Uterus (tissue), 4 donors: ENCODE measurements around the gene ASH1L. TPM values are rescaled to one million over a fixed set of nuclear protein-coding genes. Genes with fewer than 3 reads are reported as not detected.
"Not testable (repeated sequence)": the region's sequence is repeated elsewhere in the genome, so short reads cannot be mapped to it uniquely, and the experiment has no call there.

Experiments used
- DNase-seq, 2 donors: peaks; one replicate each; pipeline ENCODE4 v3.0.0-alpha.2; 2019 to 2020
- H3K27ac ChIP-seq, 2 donors: fragments of 200-600 bp; sonication (generic); 1 replicate in 1 of 2; 2 replicates in 1 of 2; pipeline ENCODE4 v1.5.1; 2016 to 2018
- H3K27me3 ChIP-seq, 2 donors: fragments of 200-600 bp; sonication (generic); one replicate each; pipeline ENCODE4 v1.5.1; 2018 to 2019; ENCODE audit warnings: control low read depth in 1 of 2
- H3K36me3 ChIP-seq, 2 donors: fragments of 200-600 bp; sonication (generic); one replicate each; pipeline ENCODE4 v1.5.1; 2019; ENCODE audit warnings: control low read depth in 1 of 2
- H3K4me1 ChIP-seq, 2 donors: fragments of 200-600 bp; sonication (generic); one replicate each; pipeline ENCODE4 v1.5.1; 2018 to 2019; ENCODE audit warnings: control low read depth in 1 of 2
- H3K4me3 ChIP-seq, 2 donors: fragments of 200-600 bp; sonication (generic); 1 replicate in 1 of 2; 2 replicates in 1 of 2; pipeline ENCODE4 v1.5.1; 2018 to 2019; ENCODE audit warnings: mild to moderate bottlenecking in 1 of 2
- H3K9me3 ChIP-seq, 2 donors: fragments of 200-600 bp; sonication (generic); one replicate each; pipeline ENCODE4 v1.5.1; 2019; ENCODE audit warnings: control low read depth in 1 of 2
- POLR2A ChIP-seq, 2 donors: fragments of 450-650 bp; IDR thresholded peaks; one replicate each; pipeline ENCODE4 v1.6.1; 2016; ENCODE audit warnings: antibody characterized with exemption in 2 of 2, mild to moderate bottlenecking in 1 of 2, moderate library complexity in 1 of 2
- intact Hi-C: fragments of 100-400 bp; cut with DNase I; formaldehyde crosslinking; loops from one replicate; pipeline ENCODE4 v1.15.1; 2023; ENCODE audit warnings: low total_unique reads
- total RNA-seq, 4 donors: library from RNA; depleted of rRNA in 3 of 4; stranded (reverse); fragments of >200 nt in 3 of 4; gene quantifications; one replicate each; pipeline versions ENCODE4 v1.1.0 to v1.2.4, GENCODE V29; 2014 to 2023
- TF ChIP-seq, protein P1 (sequence below), 4 experiments: fragments of 200-600 bp in 2 of 4; fragments of 450-650 bp in 2 of 4; sonication (generic) in 2 of 4; IDR thresholded peaks; one replicate each; pipeline ENCODE4 v1.5.1; 2016 to 2019; ENCODE audit warnings: antibody characterized with exemption in 4 of 4, mild to moderate bottlenecking in 2 of 4, moderate library complexity in 1 of 4
- donor health status: DM: yes; HTN: yes; CAD: no.

ASH1L gene
- total RNA-seq, 4 donors from 2014 or later = 48.9 to 159 (median 99.8) TPM

DNA sequence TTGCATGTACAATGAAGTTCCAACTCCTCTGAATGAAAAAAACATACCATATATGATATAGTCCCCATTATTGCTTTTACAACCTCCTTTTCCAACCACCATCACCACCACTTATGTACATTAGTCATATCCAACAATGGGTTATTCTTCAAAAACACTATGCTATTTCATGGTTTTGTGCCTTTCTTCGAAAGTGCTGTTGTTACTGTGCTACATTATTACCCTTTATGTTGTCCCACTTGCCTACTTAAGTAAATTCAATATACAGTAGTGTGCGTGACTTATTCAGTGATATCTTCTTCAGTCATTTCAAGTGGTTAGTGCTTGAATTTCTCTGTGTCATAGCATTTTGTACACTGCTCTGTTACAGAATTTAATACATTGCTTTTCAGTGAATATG lies 105.3 kb downstream of the ASH1L start:
- intact Hi-C loops = no loop called here
- Histone ChIP-seq H3K4me1 (no peaks in the 10 kb centered on the region), H3K27me3 (no peaks in the 10 kb centered on the region), H3K9me3 (no peaks in the 10 kb centered on the region), H3K36me3 (no peaks in the 10 kb centered on the region), H3K27ac (no peak overlapping the region), H3K4me3 (no peak overlapping the region)
- no peak for DNase-seq
- no peak for TF ChIP-seq POLR2A (IDR thresholded peaks at IDR 0.05)
- TF ChIP-seq, protein P1, sequence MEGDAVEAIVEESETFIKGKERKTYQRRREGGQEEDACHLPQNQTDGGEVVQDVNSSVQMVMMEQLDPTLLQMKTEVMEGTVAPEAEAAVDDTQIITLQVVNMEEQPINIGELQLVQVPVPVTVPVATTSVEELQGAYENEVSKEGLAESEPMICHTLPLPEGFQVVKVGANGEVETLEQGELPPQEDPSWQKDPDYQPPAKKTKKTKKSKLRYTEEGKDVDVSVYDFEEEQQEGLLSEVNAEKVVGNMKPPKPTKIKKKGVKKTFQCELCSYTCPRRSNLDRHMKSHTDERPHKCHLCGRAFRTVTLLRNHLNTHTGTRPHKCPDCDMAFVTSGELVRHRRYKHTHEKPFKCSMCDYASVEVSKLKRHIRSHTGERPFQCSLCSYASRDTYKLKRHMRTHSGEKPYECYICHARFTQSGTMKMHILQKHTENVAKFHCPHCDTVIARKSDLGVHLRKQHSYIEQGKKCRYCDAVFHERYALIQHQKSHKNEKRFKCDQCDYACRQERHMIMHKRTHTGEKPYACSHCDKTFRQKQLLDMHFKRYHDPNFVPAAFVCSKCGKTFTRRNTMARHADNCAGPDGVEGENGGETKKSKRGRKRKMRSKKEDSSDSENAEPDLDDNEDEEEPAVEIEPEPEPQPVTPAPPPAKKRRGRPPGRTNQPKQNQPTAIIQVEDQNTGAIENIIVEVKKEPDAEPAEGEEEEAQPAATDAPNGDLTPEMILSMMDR (IDR thresholded peaks at IDR 0.05) = no peak

DNA sequence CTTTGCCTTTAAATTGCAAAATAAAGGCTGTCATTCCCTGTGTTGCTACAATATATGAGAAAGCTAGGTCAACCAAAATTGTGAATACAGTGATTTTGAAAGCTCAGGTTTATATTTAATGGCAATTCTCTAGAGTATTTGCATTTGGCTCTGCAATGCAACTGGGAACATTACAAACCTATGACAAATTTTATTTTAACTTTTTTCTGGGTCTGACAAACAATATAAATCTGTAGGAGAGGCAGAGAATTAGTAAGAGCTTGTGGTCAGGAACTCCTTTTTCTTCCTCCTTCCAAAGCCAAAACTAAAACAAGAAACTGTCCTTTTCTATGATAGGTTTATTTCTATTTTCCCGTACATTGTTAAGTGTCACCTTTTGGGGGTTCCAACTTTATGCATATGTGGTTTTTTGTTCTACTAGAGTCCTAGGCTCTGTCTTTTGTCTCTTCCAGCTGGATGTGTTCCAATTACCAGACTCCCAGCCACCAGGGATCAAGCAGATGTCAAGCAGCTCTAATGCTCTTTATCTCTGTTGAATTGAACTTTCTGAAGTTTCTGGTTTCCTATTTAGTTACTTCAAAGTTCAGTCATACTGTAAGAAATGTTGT lies 106.9 kb downstream of the ASH1L start:
- TF ChIP-seq, protein P1 (IDR thresholded peaks at IDR 0.05) = no peak
- no peak for TF ChIP-seq POLR2A (IDR thresholded peaks at IDR 0.05)
- Histone ChIP-seq H3K36me3 (no peaks in the 10 kb centered on the region), H3K4me1 (no peaks in the 10 kb centered on the region), H3K27ac (peak overlapping the region in 1 of 2 donors; percentile 2), H3K9me3 (no peaks in the 10 kb centered on the region), H3K4me3 (no peak overlapping the region), H3K27me3 (no peaks in the 10 kb centered on the region)
- DNase-seq = no peak
- intact Hi-C loops = no loop called here

DNA sequence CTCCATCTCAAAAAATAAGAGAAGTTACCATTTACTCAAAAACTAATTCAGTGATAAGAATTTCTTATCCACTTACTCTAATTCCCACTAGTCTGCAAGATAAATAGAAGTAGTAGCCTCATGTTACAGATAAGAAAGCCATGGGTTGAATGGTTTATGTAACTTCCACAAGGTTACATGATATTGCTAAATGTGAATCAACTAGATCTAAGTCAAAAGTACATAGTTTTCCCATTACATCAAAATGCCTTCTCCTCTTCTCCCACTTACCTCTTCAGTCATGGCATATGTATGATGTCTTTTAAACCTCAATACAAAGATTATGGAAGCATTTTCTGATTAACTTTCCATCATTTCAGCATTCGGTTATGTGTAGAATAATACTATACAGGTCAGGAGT lies 108.5 kb downstream of the ASH1L start:
- intact Hi-C loops = no loop called here
- no peaks in the 10 kb centered on the region for H3K27me3 ChIP-seq
- no peaks in the 10 kb centered on the region for H3K36me3 ChIP-seq
- no peak for DNase-seq
- H3K9me3 ChIP-seq = no peaks in the 10 kb centered on the region
- H3K27ac ChIP-seq = no peak overlapping the region
- H3K4me3 ChIP-seq = no peak overlapping the region
- H3K4me1 ChIP-seq = no peaks in the 10 kb centered on the region
- no peak for TF ChIP-seq POLR2A (IDR thresholded peaks at IDR 0.05)
- TF ChIP-seq, protein P1 (IDR thresholded peaks at IDR 0.05) = no peak

DNA sequence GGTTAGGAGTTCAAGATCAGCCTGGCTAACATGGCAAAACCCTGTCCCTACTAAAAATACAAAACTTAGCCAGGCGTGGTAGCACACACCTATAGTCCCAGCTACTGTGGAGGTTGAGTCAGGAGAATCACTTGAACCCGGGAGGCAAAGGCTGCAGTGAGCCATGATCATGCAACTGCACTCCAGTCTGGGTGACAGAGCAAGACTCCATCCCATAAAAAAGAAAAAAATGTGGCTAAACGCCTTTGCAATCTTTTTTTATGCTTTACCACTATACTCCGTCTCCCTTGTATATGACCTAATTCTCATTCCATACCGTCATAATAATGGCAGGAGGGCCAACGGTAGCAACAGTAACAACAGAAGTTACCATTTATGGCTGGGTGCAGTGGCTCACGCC lies 109.5 kb downstream of the ASH1L start:
- no peak overlapping the region for H3K27ac ChIP-seq
- H3K4me3 ChIP-seq = no peak overlapping the region
- H3K27me3 ChIP-seq = no peaks in the 10 kb centered on the region
- no peaks in the 10 kb centered on the region for H3K9me3 ChIP-seq
- TF ChIP-seq POLR2A (IDR thresholded peaks at IDR 0.05) = no peak
- TF ChIP-seq, protein P1 (IDR thresholded peaks at IDR 0.05) = no peak
- no peak for DNase-seq
- no peaks in the 10 kb centered on the region for H3K36me3 ChIP-seq
- H3K4me1 ChIP-seq = no peaks in the 10 kb centered on the region
- intact Hi-C loops = no loop called here

DNA sequence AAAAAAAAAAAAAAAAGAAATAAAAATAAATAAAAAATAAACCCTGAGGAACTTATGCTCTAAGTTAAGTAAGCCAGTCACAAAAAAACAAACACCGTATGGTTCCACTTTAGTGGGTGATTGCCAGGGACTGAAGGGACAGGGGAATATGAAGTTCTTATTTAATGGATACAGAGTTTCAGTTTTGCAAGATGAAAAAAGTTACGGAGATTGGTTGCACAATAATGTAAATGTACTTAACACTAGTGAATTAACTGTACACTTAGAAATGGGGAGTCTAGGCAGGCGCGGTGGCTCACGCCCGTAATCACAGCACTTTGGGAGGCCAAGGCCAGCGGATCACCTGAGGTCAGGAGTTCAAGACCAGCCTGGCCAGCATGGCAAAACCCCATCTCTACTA lies 111.4 kb downstream of the ASH1L start:
- no peaks in the 10 kb centered on the region for H3K36me3 ChIP-seq
- no peaks in the 10 kb centered on the region for H3K9me3 ChIP-seq
- no peak for TF ChIP-seq POLR2A (IDR thresholded peaks at IDR 0.05)
- TF ChIP-seq, protein P1 (IDR thresholded peaks at IDR 0.05) = no peak
- DNase-seq = no peak
- no peaks in the 10 kb centered on the region for H3K27me3 ChIP-seq
- intact Hi-C loops = no loop called here
- no peak overlapping the region for H3K27ac ChIP-seq
- H3K4me1 ChIP-seq = no peaks in the 10 kb centered on the region
- no peak overlapping the region for H3K4me3 ChIP-seq

DNA sequence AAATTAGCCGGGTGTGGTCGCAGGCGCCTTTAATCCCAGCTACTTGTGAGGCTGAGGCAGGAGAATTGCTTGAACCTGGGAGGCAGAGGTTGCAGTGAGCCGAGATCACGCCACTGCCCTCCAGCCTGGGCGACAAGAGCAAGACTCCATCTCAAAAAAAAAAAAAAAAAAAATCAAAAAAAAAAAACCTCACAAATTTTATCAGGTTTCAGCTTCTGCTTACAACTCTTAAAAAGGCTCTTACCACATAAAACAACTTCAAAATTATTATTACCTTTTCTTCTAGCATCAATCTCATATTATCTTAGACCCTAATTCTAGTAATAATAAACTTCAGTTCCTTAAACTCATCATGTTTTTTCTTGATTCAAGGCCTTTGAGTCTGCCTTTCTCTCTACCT lies 120.2 kb downstream of the ASH1L start:
- intact Hi-C loops, H3K4me3 ChIP-seq, H3K4me1 ChIP-seq, H3K27me3 ChIP-seq, H3K36me3 ChIP-seq, H3K27ac ChIP-seq, H3K9me3 ChIP-seq, DNase-seq: not testable (repeated sequence)
